Vagina (tissue), 2 donors: ENCODE measurements around the gene LDLRAD4.

Source experiments
- POLR2A ChIP-seq, 2 donors: fragments of 450-650 bp; IDR thresholded peaks; one replicate each; pipeline ENCODE4 v1.6.1; 2017; ENCODE audit warnings: antibody characterized with exemption in 2 of 2, mild to moderate bottlenecking in 2 of 2, moderate library complexity in 2 of 2
- TF ChIP-seq, protein P1 (sequence below), 3 experiments: fragments of 450-650 bp in 2 of 3; fragments of 200-600 bp in 1 of 3; sonication (generic) in 1 of 3; IDR thresholded peaks; one replicate each; pipeline ENCODE4 v1.5.1; 2017 to 2019; ENCODE audit warnings: antibody characterized with exemption in 3 of 3, mild to moderate bottlenecking in 2 of 3, moderate library complexity in 2 of 3

DNA sequence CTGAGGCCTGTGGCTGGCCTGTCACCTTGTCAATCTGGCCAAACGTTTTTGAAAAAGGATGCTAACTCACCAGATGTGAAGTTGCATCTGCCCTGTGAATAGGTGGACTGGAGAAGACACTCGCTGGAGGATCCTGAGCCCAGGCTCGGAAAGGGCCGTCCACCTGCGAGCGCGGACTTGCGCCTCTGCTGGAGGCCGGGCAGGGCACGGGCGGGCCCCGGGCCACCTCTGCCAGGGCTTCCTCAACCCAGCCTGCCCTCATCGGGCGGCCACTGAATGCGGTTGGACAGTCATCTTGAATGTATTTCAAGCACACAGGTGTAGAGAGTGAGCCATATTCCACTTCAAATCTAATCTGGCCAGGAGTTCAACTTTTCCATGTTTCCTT, 423.9 kb downstream of the LDLRAD4 start:
- TF ChIP-seq, protein P1, sequence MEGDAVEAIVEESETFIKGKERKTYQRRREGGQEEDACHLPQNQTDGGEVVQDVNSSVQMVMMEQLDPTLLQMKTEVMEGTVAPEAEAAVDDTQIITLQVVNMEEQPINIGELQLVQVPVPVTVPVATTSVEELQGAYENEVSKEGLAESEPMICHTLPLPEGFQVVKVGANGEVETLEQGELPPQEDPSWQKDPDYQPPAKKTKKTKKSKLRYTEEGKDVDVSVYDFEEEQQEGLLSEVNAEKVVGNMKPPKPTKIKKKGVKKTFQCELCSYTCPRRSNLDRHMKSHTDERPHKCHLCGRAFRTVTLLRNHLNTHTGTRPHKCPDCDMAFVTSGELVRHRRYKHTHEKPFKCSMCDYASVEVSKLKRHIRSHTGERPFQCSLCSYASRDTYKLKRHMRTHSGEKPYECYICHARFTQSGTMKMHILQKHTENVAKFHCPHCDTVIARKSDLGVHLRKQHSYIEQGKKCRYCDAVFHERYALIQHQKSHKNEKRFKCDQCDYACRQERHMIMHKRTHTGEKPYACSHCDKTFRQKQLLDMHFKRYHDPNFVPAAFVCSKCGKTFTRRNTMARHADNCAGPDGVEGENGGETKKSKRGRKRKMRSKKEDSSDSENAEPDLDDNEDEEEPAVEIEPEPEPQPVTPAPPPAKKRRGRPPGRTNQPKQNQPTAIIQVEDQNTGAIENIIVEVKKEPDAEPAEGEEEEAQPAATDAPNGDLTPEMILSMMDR (IDR thresholded peaks at IDR 0.05): no peak
- no peak for TF ChIP-seq POLR2A (IDR thresholded peaks at IDR 0.05)
